Gastrocnemius medialis (tissue), 4 donors: ENCODE results near the gene SEC62.

Experiments used
- POLR2A ChIP-seq, 2 donors: fragments of 450-650 bp; IDR thresholded peaks; one replicate each; pipeline ENCODE4 v1.6.1; 2017; ENCODE audit warnings: antibody characterized with exemption in 2 of 2, mild to moderate bottlenecking in 2 of 2, moderate library complexity in 2 of 2
- TF ChIP-seq, protein P1 (sequence below), 5 experiments: fragments of 450-650 bp in 3 of 5; fragments of 200-600 bp in 2 of 5; sonication (generic) in 2 of 5; IDR thresholded peaks in 4 of 5; conservative IDR thresholded peaks in 1 of 5; 1 replicate in 4 of 5; 2 replicates in 1 of 5; pipeline ENCODE4 v1.5.1; 2016 to 2019; ENCODE audit warnings: antibody characterized with exemption in 5 of 5, mild to moderate bottlenecking in 3 of 5, moderate library complexity in 3 of 5

- TF ChIP-seq, protein P1, sequence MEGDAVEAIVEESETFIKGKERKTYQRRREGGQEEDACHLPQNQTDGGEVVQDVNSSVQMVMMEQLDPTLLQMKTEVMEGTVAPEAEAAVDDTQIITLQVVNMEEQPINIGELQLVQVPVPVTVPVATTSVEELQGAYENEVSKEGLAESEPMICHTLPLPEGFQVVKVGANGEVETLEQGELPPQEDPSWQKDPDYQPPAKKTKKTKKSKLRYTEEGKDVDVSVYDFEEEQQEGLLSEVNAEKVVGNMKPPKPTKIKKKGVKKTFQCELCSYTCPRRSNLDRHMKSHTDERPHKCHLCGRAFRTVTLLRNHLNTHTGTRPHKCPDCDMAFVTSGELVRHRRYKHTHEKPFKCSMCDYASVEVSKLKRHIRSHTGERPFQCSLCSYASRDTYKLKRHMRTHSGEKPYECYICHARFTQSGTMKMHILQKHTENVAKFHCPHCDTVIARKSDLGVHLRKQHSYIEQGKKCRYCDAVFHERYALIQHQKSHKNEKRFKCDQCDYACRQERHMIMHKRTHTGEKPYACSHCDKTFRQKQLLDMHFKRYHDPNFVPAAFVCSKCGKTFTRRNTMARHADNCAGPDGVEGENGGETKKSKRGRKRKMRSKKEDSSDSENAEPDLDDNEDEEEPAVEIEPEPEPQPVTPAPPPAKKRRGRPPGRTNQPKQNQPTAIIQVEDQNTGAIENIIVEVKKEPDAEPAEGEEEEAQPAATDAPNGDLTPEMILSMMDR (IDR thresholded peaks at IDR 0.05 in 4 of 5, conservative IDR thresholded peaks at IDR 0.05 in 1 of 5), result no peak
- TF ChIP-seq POLR2A (IDR thresholded peaks at IDR 0.05), result no peak
Observed at GRCh38 chr3:169948559-169949448, 17.8 kb upstream of the SEC62 start.
